HG02588 (cell line): ENCODE results near the gene RGS7.

Source experiments
- ATAC-seq: cut with Tn5 transposase; IDR thresholded peaks from one replicate; pipeline ENCODE4 v1.9.1; 2021; ENCODE audit warnings: mild to moderate bottlenecking, moderate library complexity; ENCODE audit not compliant: unreplicated experiment

Gene RGS7

DNA sequence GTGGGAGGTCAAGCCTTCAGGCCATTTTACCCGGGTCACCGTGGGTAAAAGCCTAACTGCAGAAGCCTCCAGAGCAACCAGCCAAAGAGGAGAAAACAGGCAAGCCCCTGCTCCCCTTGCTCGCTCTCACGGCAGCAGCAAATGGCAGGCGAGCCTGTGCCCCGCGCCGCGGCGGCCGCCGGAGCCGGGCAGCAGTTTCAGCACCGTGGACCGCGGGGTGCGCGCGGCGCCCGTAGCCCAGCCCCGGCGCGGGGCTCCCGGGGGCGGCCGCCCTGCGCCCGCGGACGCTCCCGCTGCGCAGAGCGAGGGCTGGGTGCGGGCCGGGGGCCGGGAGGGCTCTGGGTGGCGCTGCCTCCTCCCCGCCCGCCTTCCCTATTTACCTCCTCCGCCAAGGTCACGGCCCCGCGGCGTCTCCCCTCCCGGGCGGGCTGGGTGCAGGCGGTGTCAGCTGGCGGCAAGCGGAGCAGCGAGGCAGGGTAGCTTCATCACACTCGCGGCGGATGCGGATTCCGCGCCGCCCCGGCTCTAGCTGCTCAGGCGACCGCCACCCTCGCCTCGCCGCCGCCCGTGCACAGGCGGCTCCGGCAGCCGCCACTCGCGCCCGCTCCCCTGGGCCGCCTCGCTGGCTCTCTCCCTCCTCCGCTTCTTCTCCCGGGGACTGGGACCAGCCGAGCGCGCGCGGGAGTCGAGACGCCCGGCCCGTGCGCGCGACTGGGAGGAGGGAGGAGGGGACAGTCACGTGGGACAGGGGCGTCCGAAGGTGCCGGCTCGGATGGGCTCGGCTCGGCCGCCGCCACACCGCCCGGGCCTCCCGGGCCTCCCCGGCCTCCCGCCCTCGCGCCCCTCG is at the start of gene RGS7:
RGS7 (minus strand) TSS at position 687 of the 847 bp plus-strand sequence.
- peak; percentile 59 for ATAC-seq

DNA sequence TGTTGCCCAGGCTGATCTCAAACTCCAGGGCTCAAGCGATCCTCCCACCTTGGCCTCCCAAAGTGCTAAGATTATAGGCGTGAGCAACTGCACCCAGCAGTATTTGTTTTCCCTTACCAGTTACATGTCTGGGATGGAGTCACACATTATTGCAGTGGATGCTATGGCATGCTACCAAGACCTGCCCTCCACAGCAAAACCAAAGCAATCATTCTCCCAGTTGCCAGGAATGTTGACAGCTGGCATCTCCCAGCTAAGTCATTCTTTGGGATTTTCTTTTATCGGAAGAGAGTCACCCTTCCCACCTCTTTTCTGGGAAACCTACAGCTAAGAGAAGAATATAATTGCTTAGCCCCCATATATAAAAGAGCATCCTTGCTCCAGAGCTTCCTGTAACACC is 49.4 kb upstream of the RGS7 start:
- ATAC-seq, result no peak

DNA sequence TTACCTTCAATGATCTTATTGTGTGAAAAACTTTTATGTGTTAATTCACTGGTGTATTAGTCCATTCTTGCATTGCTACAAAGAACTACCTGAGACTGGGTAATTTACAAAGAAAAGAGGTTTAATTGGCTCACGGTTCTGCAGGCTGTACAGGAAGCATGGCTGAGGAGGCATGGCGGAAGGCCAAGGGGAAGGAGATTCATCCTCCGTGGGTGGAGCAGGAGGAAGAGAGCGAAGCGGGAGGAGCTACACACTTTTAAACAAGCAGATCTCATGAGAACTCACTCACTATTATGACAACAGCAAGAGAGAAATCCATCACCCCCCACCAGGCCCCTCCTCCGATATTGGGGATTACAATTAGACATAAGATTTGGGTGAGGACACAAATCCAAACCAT is 44.2 kb upstream of the RGS7 start:
- ATAC-seq, result no peak

DNA sequence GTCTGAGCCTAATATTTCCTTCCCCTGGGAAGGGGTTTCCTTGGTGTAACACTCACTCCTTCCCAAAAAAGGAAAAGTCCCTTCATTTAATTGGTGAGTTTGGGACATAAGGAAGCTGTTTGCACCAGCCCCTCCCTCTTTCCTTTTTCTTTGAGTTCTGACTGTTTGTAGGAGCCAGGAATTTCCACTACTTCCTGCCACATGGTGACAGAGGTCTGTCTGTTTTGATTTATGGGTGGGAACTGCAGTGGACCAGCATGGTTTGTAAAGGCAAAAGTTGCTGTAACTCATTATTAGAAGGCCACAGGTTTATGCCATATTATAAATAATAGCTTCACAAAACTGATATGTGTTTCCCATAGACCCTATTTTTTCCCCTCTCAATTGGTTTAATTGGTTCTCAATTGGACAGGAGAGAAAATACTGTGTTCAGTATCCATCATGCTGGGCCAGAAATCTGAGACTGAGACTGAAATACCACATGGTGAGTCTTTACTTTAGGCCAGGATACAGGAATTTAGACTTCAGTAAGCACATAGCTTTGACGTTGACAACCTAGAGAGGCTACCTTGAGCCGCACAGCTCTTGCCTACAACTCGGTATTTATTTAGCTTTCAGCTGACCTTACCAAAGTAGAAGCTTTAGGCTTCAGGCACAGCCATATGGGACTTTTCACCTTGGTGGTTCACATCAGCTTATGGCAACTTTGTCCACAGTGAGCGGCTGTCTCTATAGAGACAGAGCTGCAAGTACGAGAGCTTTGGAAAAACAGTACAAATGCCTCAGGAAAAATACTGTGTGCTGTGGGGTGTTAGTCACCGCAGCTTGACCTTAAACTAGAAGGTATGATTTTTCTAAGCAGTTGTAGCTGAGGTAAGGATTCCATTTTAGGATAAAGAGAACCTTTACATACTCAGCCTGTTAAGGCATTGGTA is 40.0 kb upstream of the RGS7 start:
- ATAC-seq, result no peak

DNA sequence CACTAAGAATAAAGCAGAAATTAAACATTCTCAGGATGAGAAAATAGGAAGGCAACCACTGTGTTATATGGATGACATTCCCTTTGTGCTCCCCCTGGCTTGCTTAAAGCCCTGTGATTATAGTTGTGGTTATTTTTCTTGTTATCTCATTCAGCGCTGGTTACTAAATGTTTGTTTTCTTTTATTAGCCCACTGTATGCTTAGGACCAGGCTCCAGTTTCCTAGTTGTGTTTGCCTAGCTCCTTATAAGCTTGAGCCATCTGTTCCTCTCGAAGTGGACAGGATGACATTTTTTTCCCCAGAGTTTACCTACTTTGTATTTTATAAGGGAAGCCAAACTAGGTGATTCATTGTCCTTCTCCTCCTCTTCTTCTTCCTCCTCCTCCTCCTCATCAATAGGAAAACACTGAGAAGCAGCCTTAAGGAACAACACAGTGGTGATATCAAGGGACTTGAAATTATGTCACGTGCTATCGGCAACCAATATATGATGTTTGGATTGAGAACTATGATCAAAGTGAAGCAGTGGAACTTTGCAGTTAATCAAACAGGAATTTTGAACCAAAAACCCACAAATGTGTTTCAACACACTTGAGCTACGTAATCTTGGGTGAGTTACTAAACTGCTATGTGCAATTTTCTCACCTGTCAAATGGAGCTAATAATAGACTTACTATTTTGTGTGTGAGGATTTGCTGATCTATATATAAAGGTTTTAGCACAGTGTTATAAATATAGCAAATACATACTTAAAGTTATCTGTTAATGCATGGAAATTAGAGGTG is 35.1 kb upstream of the RGS7 start:
- ATAC-seq, result no peak

DNA sequence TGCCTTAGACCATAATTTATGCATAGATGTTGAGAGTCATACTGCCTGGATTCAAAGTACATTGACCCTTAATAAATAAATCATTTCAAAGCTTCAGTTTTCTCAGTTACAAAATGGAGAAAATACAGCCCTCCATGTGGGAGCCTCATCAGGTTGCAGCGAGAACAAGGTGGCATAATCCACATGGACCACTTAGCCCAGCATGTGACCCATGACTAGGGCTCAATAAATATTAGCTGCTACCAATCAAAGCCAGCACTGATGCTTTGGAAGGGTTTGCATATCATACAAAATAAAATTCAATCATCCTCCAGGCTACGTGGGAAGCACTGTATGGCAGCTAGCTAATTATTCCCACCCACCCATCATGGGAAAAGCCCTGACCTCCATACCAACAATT is 33.5 kb upstream of the RGS7 start:
- no peak for ATAC-seq

DNA sequence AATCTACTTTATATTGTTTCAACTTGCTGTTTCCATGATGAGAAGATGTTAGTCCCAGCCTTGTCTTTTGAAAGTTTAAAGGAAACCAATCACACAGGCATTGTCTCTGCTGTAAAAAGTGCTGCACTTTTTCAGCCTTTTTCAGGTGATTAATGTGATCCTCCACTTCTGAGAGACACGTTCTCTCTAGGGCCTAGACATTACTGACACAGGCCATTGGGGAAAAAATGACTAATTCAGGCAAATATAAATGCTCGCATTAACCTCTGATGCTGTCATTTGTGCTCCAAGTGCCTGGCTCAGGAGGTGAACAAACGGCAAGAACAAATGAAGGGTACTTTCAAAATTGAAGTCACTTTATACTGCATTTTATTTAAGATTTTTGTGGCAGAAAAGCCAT is 32.4 kb upstream of the RGS7 start:
- ATAC-seq, result no peak

DNA sequence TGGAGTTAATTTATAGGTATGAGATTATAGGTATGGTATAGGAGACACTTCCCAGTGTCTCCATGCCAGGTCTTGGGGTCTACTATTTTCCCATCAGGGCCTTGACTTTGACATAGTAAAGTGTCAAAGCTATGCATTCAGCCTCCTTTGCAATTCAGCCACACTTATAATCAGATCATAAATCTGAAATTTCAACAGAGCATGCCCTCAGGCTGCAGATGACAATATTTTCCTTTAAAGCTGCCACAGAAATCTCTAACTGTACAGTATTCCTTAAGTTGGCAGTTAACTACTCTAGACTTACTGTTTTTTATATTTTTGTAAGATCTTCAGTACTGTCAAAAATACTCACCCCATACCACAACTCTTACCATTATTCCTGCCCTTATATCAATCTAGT is 30.2 kb upstream of the RGS7 start:
- no peak for ATAC-seq

DNA sequence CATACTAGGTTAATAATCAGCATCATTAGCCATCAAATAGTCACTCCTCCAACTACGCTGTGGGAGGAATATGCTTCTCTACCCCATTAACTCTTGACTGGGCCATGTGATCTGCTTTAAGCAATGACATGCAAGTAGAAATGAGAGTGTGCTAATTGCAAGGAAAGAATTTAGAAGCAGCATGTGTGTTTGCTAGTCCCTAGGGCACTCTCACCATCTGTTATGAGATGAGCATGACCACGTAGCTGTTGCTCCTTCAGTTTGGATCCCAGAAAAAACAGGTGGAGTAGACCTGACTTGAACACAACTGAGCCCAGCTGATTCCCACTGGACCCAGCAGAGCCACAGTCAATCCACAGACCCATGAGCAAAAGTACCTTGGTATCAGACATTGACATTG is 19.7 kb upstream of the RGS7 start:
- no peak for ATAC-seq

DNA sequence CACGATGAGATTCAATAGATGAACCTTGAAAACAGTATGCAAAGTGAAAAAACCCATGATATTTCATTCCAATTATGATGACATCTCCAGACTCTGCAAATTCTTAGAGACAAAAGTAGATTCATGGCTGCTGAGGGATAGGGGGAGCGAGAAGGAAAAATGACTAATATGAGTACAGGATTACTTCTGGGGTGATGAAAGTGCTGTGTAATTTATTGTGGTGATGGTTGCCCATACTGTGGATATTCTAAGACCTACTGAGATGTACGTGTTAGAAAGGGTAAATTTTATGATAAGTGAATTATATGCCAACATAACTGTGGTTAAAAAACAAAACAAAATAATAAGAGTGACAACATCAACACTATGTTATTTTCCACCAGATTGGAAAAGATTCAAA is 18.9 kb upstream of the RGS7 start:
- no peak for ATAC-seq

DNA sequence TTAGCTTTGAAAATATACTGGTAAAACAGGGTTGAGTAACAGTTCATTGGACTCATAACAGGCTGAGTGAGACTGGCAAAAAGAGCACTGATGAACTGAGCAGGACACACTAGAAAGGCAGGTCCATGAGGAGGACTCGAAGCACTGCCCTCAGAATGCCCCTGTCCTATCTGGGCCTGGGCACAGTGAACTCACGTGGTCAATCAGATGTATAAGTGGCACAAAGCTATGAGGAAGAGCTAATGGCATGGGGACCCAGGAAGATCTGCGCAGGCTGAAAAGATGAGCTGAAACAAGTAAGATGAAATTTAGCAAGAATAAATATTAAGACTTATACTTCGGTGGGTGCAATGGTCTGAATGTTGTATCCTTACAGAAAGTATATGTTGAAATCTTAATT is 9.2 kb upstream of the RGS7 start:
- ATAC-seq, result no peak

DNA sequence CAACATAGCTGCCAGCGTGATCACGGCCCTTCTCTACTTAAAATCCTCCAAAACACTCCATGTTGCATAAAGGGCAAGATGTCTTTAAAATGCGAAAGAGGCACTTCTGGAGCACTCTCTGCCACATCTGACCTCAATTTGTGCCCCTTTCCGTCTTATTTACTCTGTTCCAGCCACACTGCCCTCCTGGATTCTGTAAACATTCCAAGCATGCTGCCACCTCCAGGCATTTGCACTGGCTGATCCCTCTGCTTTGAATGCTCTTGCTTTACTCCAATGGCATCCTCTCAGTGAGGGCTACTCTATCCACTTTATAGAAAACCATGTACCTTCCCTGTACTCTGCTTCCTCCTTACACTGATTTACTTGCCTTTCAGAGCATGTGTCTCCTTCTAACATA is 5.3 kb upstream of the RGS7 start:
- ATAC-seq, result no peak

DNA sequence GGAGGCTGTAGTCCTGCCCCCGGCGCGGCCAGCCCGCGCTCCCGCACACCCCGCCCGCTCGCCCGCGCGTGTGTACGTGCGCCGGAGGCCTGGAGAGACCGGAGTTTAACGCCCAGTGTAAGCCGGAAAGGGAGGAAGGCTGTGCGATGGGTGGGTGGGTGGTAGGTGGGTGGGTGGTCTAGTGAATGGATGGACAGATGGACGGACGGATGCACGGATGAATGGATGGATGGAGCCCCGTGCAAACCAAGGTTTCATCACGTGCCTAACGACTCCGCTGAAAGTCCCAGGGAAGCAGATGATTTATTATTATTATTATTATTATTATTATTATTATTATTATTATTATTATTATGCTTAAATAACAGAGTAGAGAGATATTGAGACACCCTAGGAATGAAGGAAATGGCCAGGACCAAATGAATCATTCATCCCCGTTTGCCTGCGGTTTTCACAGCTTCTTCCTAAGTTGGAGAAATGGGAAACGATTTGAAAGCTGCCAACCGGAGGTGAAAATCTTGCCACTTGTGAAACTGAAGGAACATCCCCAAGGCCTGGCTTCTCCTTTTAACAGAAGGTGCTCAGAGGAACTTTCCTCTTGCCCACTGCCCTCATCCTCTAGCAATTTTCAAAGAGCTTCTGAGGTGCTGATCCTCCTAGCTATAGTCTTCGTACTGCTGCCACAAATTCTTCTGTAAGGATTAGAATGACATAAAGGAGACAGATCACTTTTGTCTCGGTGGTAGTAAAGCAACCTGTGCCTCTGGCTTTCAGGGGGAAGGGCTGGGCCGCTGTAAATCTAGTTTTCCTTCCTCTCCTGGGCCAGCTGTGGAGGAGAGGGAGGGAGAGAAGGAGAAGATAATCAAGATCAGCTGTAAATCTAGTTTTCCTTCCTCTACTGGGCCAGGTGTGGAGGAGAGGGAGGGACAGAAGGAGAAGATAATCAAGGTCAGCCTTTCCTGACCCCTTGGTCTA is 648 bp upstream of the RGS7 start:
- ATAC-seq, result no peak

DNA sequence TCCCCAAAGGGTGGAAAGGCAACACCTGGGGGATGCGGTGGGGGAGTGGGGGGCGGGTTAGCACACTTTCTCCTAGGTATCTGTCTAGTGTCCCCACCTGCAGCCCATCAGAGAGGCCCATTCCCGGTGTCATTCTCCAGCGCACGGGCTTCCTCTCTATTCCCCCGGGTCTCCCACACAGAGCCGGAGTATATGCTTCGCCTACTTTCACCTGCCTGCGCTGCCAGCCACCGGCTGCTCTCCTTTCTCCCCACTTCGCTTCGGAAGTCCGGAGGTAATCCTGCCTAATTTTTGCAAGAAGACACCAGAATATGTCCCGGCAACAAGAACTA is 852 bp downstream of the RGS7 start:
- ATAC-seq, result peak; percentile 6

DNA sequence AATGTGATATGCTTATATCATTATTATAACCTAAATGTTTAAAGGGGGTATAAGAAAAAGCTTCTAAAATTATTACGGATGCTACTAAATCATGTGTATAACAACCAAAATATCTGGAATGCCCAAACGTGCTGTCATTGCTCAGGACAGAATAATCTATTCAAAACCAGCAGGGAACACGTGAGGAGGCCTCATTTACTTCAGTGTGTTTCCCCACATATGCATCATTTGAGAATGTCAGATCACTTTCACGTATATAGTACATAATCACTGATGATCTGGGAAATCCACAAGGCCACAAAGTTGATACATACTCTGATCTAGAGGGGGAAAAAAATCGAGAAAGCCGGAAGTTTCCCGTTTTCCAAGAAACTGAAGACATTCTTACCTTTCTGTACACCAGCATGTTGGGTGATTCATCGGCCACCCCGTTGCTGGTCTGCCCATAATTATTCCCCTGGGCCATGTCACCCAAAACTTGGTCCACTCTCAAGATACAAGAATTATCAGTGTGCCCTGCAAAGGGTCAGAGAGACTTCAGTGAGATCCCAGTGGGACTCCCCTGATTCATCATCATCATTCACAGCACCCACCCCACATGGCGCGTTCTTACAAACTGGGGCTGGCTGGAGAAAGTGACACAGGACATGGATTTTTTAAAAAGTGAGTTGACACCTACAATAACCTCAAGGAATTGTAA is 1.5 kb downstream of the RGS7 start:
- no peak for ATAC-seq

DNA sequence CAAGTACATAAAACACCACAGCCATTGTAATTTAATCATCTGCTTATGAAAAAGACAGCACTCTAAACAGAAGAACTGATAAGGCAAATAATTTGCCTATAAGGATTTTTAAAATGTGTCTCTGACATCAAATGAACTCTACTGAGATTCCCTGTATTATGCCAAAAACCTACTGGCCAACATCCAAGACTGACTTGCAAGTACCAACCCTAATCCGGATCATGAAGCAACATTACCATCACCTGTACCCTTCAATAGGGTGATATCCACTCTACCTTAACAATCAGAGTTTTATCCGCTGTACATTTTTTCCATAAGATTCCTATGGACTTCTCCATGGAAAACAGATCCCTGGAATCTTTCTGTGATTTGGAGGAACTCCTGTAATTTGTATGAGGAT is 4.6 kb downstream of the RGS7 start:
- ATAC-seq, result no peak

DNA sequence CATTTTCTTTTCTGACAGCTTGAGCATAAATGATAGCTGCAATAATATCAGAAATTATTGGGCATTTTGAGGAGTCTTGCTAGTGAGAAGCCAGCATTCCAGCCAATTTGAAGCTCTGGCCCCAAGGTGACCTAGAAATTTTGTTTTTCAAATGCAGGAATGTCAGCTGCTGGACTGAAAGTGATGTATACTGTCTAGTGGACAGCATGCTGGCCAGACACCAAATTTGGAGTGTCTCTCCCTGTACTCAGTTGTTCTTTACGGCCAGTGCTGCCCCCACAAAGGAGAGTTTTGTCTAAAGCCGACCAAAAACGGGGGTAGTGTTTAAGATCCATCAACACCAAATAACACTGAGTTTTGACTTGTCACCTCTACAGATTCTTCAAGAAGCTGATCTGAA is 5.2 kb downstream of the RGS7 start:
- ATAC-seq, result no peak

DNA sequence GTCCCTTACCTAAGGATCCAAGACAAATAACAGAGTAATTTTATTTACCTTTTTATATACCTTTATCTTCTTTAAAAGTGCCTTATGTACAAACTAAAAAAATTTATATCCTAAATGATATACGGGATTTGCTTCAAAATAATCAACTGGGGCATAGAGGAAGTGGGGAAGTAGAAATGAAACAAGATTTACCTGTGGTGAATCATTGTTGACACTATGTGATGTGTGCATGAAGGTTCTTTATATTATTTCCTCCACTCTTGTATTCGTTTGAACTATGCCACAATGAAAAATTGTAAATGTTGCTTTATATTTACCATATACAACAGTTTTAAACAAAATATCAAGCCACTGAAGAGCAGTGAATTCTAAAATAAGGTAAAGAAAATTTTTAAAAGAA is 13.0 kb downstream of the RGS7 start:
- ATAC-seq, result no peak

DNA sequence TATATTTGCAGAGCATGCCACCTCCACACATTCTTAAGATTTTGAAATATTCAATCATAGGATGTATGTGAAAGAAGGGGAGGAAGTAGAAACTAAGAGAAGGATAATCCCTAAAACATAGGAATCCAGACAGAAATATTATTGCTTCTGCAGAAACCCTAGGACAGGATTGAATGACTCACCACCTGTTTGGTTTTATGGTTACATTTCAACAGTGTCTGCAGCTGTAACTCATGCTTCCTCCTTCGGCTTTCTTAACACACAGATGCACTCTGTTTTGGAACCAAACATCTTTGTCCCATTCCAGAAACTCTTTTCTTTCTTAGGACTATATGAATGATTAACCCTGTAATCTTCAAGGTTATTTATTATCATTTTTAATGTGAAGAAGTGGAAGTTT is 20.7 kb downstream of the RGS7 start:
- ATAC-seq, result no peak

DNA sequence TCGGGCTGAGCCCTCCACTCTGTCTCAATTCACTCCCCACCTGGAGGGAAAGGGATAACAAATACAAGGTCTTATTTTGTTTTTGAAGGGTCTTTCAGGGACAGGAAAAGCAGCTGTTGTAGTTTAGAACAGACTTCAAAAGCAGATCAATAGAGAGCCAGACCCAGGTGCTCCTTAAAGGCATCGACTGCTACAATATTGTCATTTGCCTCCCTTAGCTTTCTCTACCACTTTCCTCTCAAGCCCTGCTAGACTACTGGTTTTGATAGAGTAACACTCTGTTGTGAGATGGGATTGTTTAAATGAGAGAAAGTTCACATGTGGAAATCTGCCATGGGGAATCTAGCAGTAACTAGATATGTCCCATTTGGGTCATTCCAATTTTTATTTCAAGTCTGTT is 24.0 kb downstream of the RGS7 start:
- no peak for ATAC-seq
